RCC 7860 (cell line): ENCODE data around the gene ABCC1.

Experiments
- DNase-seq: peaks from one replicate; pipeline ENCODE4 v3.0.0-alpha.2; 2015; ENCODE audit warnings: low spot score
- FAIRE-seq: peaks from 2 replicates; lab custom pipeline; 2012; peaks lifted over from hg19 to GRCh38; lab: Jason Lieb, UNC

Gene ABCC1

GRCh38 chr16:15988268-15989013, 39.0 kb downstream of the ABCC1 start:
- DNase-seq (no peak), FAIRE-seq (no peak)

- DNase-seq: no peak
- FAIRE-seq: no peak
Measured at GRCh38 chr16:15990902-15991301, 41.5 kb downstream of the ABCC1 start.

GRCh38 chr16:15993128-15993527, 43.7 kb downstream of the ABCC1 start:
- FAIRE-seq (no peak), DNase-seq (no peak)

- no peak for FAIRE-seq
Measured at GRCh38 chr16:15993541-15993940, 44.1 kb downstream of the ABCC1 start.

GRCh38 chr16:15993946-15994665, 44.7 kb downstream of the ABCC1 start:
- FAIRE-seq (no peak), DNase-seq (no peak)

More at GRCh38 chr16:15993541-15993940, 44.1 kb downstream of the ABCC1 start:
- DNase-seq: no peak

- peak; percentile 99 for DNase-seq
Measured at GRCh38 chr16:15996432-15997109, 47.2 kb downstream of the ABCC1 start.

GRCh38 chr16:16000685-16001084, 51.3 kb downstream of the ABCC1 start:
- no peak for DNase-seq
- no peak for FAIRE-seq

More at GRCh38 chr16:15996432-15997109, 47.2 kb downstream of the ABCC1 start:
- peak; percentile 93 for FAIRE-seq

GRCh38 chr16:16001596-16002255, 52.3 kb downstream of the ABCC1 start:
- DNase-seq (no peak), FAIRE-seq (no peak)

- FAIRE-seq (no peak), DNase-seq (no peak)
Measured at GRCh38 chr16:16003719-16004313, 54.4 kb downstream of the ABCC1 start.

GRCh38 chr16:16004314-16004749, 54.9 kb downstream of the ABCC1 start:
- peak; percentile 65 for DNase-seq
- peak; percentile 55 for FAIRE-seq

GRCh38 chr16:16005721-16006120, 56.3 kb downstream of the ABCC1 start:
- DNase-seq: no peak
- FAIRE-seq: no peak

GRCh38 chr16:16006650-16007049, 57.2 kb downstream of the ABCC1 start:
- no peak for FAIRE-seq
- DNase-seq: no peak

- DNase-seq (no peak), FAIRE-seq (no peak)
Measured at GRCh38 chr16:16007743-16008111, 58.3 kb downstream of the ABCC1 start.

GRCh38 chr16:16008666-16009065, 59.2 kb downstream of the ABCC1 start:
- FAIRE-seq (no peak), DNase-seq (no peak)

GRCh38 chr16:16009401-16009800, 60.0 kb downstream of the ABCC1 start:
- DNase-seq (peak; percentile 89), FAIRE-seq (peak; percentile 69)

- no peak for DNase-seq
- no peak for FAIRE-seq
Measured at GRCh38 chr16:16010194-16010593, 60.8 kb downstream of the ABCC1 start.

- no peak for FAIRE-seq
- DNase-seq: no peak
Measured at GRCh38 chr16:16012144-16012543, 62.7 kb downstream of the ABCC1 start.

- DNase-seq: no peak
Measured at GRCh38 chr16:16013812-16014211, 64.4 kb downstream of the ABCC1 start.

GRCh38 chr16:16014329-16015224, 65.2 kb downstream of the ABCC1 start:
- no peak for FAIRE-seq
- no peak for DNase-seq

More at GRCh38 chr16:16013812-16014211, 64.4 kb downstream of the ABCC1 start:
- no peak for FAIRE-seq

- FAIRE-seq (no peak), DNase-seq (no peak)
Measured at GRCh38 chr16:16015849-16016248, 66.4 kb downstream of the ABCC1 start.
